Right lobe of liver (tissue), 4 donors: Measurements from ENCODE around the gene GRM8.

Source experiments
- CTCF ChIP-seq, 4 donors: fragments of 200-600 bp in 3 of 4; fragments of 450-650 bp in 1 of 4; IDR thresholded peaks; one replicate each; pipeline versions ENCODE4 v1.5.1 to v1.8.0; 2016 to 2022; ENCODE audit warnings: antibody characterized with exemption in 4 of 4, mild to moderate bottlenecking in 2 of 4
- POLR2A ChIP-seq: fragments of 450-650 bp; IDR thresholded peaks from one replicate; pipeline ENCODE4 v1.6.1; 2017; ENCODE audit warnings: antibody characterized with exemption, mild to moderate bottlenecking
- donor health status: DM: no; HTN: no; CAD: no.
- donor health status: DM: no; HTN: no; CAD: no.
- donor health status: DM: no; HTN: yes; CAD: no.

GRCh38 chr7:126453104-126453503, 799.6 kb downstream of the GRM8 start:
- no peak for TF ChIP-seq CTCF (IDR thresholded peaks at IDR 0.05)
- no peak for TF ChIP-seq POLR2A
